ENCODE measurements around the gene TET2.

TET2 gene

DNA sequence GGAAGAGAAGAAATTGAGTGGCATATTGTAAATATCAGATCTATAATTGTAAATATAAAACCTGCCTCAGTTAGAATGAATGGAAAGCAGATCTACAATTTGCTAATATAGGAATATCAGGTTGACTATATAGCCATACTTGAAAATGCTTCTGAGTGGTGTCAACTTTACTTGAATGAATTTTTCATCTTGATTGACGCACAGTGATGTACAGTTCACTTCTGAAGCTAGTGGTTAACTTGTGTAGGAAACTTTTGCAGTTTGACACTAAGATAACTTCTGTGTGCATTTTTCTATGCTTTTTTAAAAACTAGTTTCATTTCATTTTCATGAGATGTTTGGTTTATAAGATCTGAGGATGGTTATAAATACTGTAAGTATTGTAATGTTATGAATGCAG is 132.6 kb downstream of the TET2 start:
- H3K4me1 ChIP-seq (ENCODE audit: control extremely low read depth in 1 of 4, control insufficient read depth in 4 of 4, insufficient read depth in 4 of 4, low read length in 3 of 4) = peaks cover 0 to 8% (median 0%) of the 10 kb centered on the region in 4 experiments
- 100% methylated on average over 1 of the region's 1 CpG for WGBS (ENCODE audit: insufficient coverage)
- H3K36me3 ChIP-seq (ENCODE audit: control insufficient read depth in 4 of 4, insufficient read depth in 4 of 4, low read length in 3 of 4) = peaks cover 17 to 27% (median 22%) of the 10 kb centered on the region in 4 experiments
- DNase-seq = no peak
- H3K27ac ChIP-seq (ENCODE audit: insufficient read depth in 1 of 2, low read depth in 1 of 2, low read length in 2 of 2, poor library complexity in 1 of 2, severe bottlenecking in 2 of 2) = no peak overlapping the region
- ChIA-PET CTCF (no interaction called here), POLR2A (no interaction called here)
- no peak overlapping the region for H3K4me3 ChIP-seq (ENCODE audit: control insufficient read depth in 1 of 7, extremely low read depth in 1 of 7, insufficient read depth in 4 of 7, low read depth in 2 of 7, low read length in 6 of 7)
- no peaks in the 10 kb centered on the region for H3K9me3 ChIP-seq (ENCODE audit: control extremely low read depth in 1 of 5, control insufficient read depth in 4 of 5, insufficient read depth in 2 of 5, low read depth in 1 of 5, low read length in 4 of 5)
- no peaks in the 10 kb centered on the region for H3K27me3 ChIP-seq (replicated peaks in 2 of 5; ENCODE audit: control insufficient read depth in 4 of 5, insufficient read depth in 5 of 5, low read length in 4 of 5)

DNA sequence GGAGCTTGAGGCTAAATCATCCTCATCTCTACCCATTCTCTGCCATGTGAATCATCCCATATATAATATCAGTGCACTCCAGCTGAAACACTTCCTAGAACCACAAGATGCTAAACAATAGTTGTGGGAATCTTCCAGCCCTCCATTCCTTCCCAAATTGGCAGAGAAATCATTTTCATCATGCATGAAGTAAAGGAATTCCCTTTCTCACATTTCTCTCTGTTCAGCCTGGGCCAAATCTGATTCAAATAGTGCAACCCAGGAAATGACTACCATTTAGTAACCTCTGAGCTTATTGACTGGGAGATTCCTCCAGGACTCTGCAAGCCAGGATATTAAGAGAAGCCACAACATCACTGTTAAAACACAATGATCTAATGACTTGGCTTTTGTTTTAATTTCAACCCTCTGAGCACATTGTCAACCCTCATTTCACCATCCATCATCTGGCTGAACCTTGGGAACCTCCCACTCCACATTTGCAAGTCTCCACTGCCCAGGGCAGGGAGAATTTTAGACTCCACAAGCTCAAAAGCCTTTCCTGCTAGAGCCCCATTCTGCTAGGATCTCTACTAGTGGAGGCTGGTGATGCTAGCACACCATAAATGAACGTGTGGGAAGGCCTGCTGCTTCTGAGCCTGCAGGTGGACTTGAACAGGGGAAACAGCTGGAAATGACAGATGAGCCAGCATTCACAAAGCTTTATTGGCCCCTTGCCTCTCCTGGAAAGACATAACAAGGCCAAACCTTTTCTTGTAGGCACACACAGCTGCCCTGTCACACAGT is 133.9 kb downstream of the TET2 start:
- POLR2A ChIA-PET = no interaction called here

DNA sequence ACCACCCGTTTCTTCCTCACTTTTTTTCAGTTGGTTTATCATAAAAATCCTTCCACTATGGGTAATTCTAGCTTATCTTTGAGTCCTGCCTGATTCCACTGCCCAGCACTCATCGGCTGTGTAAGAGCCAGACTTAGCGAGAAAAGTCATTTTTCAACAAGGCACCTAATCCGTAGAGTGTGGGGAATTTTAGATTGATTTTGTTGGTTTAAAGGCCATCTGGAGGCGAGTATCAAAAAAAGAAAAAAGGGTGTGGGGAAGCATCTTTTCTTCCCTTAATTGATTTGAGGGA is 134.4 kb downstream of the TET2 start:
- no peaks in the 10 kb centered on the region for H3K27me3 ChIP-seq (replicated peaks in 2 of 5; ENCODE audit: control insufficient read depth in 4 of 5, insufficient read depth in 5 of 5, low read length in 4 of 5)
- no peak overlapping the region for H3K27ac ChIP-seq (ENCODE audit: insufficient read depth in 1 of 2, low read depth in 1 of 2, low read length in 2 of 2, poor library complexity in 1 of 2, severe bottlenecking in 2 of 2)
- no peak overlapping the region for H3K4me3 ChIP-seq (ENCODE audit: control insufficient read depth in 1 of 7, extremely low read depth in 1 of 7, insufficient read depth in 4 of 7, low read depth in 2 of 7, low read length in 6 of 7)
- H3K9me3 ChIP-seq (ENCODE audit: control extremely low read depth in 1 of 5, control insufficient read depth in 4 of 5, insufficient read depth in 2 of 5, low read depth in 1 of 5, low read length in 4 of 5) = no peaks in the 10 kb centered on the region
- peaks cover 0 to 6% (median 0%) of the 10 kb centered on the region in 4 experiments for H3K4me1 ChIP-seq (ENCODE audit: control extremely low read depth in 1 of 4, control insufficient read depth in 4 of 4, insufficient read depth in 4 of 4, low read length in 3 of 4)
- ChIA-PET POLR2A (no interaction called here), CTCF (interaction anchor here (1.0 kb wide), 1 partner anchor 9 kb away, joined by 3 read pairs; no protein-coding TSS in a partner anchor)
- no peak for DNase-seq
- WGBS (ENCODE audit: insufficient coverage) = 88% methylated on average over 3 of the region's 5 CpGs
- H3K36me3 ChIP-seq (ENCODE audit: control insufficient read depth in 4 of 4, insufficient read depth in 4 of 4, low read length in 3 of 4) = peaks cover 3 to 10% (median 7%) of the 10 kb centered on the region in 4 experiments

More for the DNA sequence above, 133.9 kb downstream of the TET2 start:
- H3K36me3 ChIP-seq (ENCODE audit: control insufficient read depth in 4 of 4, insufficient read depth in 4 of 4, low read length in 3 of 4) = peaks cover 9 to 15% (median 12%) of the 10 kb centered on the region in 4 experiments
- peak in 1 of 3 donors; percentile 35 for DNase-seq
- CTCF ChIA-PET = interaction anchor here (1.0 kb wide), 1 partner anchor 9 kb away, joined by 3 read pairs; no protein-coding TSS in a partner anchor
- H3K4me1 ChIP-seq (ENCODE audit: control extremely low read depth in 1 of 4, control insufficient read depth in 4 of 4, insufficient read depth in 4 of 4, low read length in 3 of 4) = peaks cover 0 to 6% (median 0%) of the 10 kb centered on the region in 4 experiments
- H3K27me3 ChIP-seq (replicated peaks in 2 of 5; ENCODE audit: control insufficient read depth in 4 of 5, insufficient read depth in 5 of 5, low read length in 4 of 5) = no peaks in the 10 kb centered on the region
- no peak overlapping the region for H3K4me3 ChIP-seq (ENCODE audit: control insufficient read depth in 1 of 7, extremely low read depth in 1 of 7, insufficient read depth in 4 of 7, low read depth in 2 of 7, low read length in 6 of 7)
- WGBS (ENCODE audit: insufficient coverage) = 36% methylated on average over 1 of the region's 1 CpG
- H3K27ac ChIP-seq (ENCODE audit: insufficient read depth in 1 of 2, low read depth in 1 of 2, low read length in 2 of 2, poor library complexity in 1 of 2, severe bottlenecking in 2 of 2) = no peak overlapping the region
- no peaks in the 10 kb centered on the region for H3K9me3 ChIP-seq (ENCODE audit: control extremely low read depth in 1 of 5, control insufficient read depth in 4 of 5, insufficient read depth in 2 of 5, low read depth in 1 of 5, low read length in 4 of 5)

DNA sequence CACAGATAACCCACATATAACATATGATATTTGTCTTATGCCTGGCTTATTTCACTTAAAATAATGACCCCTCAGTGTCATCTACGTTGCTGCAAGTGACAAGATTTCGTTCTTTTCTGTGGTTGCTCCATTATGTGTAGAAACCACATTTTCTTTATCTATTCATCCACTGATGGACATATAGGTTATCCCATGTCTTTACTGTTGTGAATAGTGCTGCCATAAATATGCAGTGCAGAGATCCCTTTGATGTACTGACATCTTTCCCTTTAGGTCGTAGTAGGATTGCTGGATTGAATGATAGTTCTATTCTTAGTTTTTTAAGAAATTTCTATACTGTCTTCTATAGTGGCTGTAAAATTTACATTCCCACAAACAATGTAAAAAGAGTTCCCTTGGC is 135.8 kb downstream of the TET2 start:
- 100% methylated on average over 2 of the region's 3 CpGs for WGBS (ENCODE audit: insufficient coverage)
- Histone ChIP-seq H3K4me3 (ENCODE audit: control insufficient read depth in 1 of 7, extremely low read depth in 1 of 7, insufficient read depth in 4 of 7, low read depth in 2 of 7, low read length in 6 of 7) (no peak overlapping the region), H3K9me3 (ENCODE audit: control extremely low read depth in 1 of 5, control insufficient read depth in 4 of 5, insufficient read depth in 2 of 5, low read depth in 1 of 5, low read length in 4 of 5) (no peaks in the 10 kb centered on the region), H3K27me3 (replicated peaks in 2 of 5; ENCODE audit: control insufficient read depth in 4 of 5, insufficient read depth in 5 of 5, low read length in 4 of 5) (no peaks in the 10 kb centered on the region), H3K27ac (ENCODE audit: insufficient read depth in 1 of 2, low read depth in 1 of 2, low read length in 2 of 2, poor library complexity in 1 of 2, severe bottlenecking in 2 of 2) (no peak overlapping the region), H3K4me1 (ENCODE audit: control extremely low read depth in 1 of 4, control insufficient read depth in 4 of 4, insufficient read depth in 4 of 4, low read length in 3 of 4) (peaks cover 0 to 6% (median 0%) of the 10 kb centered on the region in 4 experiments), H3K36me3 (ENCODE audit: control insufficient read depth in 4 of 4, insufficient read depth in 4 of 4, low read length in 3 of 4) (no peaks in the 10 kb centered on the region)
- no peak for DNase-seq
- POLR2A ChIA-PET = no interaction called here
- CTCF ChIA-PET = no interaction called here

DNA sequence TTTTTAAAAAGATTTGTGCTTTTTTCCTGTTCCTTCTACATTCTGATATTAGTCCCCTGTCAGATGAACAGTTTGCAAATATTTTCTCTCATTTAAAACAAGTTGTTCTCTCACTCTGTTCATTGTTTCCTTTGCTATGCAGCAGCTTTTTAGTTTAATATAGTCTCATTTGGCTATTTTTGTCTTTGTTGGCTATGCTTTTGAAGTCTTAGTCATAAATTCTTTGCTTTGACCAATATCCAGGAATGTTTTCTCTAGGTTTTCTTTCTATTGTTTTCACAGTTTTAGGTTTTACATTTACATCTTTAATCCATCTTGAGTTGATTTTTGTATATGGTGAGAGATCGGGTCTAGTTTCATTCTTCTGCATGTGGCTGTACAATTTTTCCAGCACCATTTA is 136.8 kb downstream of the TET2 start:
- no peak overlapping the region for H3K4me3 ChIP-seq (ENCODE audit: control insufficient read depth in 1 of 7, extremely low read depth in 1 of 7, insufficient read depth in 4 of 7, low read depth in 2 of 7, low read length in 6 of 7)
- peaks cover 0 to 6% (median 0%) of the 10 kb centered on the region in 4 experiments for H3K4me1 ChIP-seq (ENCODE audit: control extremely low read depth in 1 of 4, control insufficient read depth in 4 of 4, insufficient read depth in 4 of 4, low read length in 3 of 4)
- H3K27me3 ChIP-seq (replicated peaks in 2 of 5; ENCODE audit: control insufficient read depth in 4 of 5, insufficient read depth in 5 of 5, low read length in 4 of 5) = no peaks in the 10 kb centered on the region
- peaks cover 0 to 4% (median 0%) of the 10 kb centered on the region in 5 experiments for H3K9me3 ChIP-seq (ENCODE audit: control extremely low read depth in 1 of 5, control insufficient read depth in 4 of 5, insufficient read depth in 2 of 5, low read depth in 1 of 5, low read length in 4 of 5)
- WGBS (ENCODE audit: insufficient coverage) = no CpG with 5 or more reads among the region's 1 CpG
- POLR2A ChIA-PET = no interaction called here
- H3K36me3 ChIP-seq (ENCODE audit: control insufficient read depth in 4 of 4, insufficient read depth in 4 of 4, low read length in 3 of 4) = no peaks in the 10 kb centered on the region
- CTCF ChIA-PET = no interaction called here
- no peak overlapping the region for H3K27ac ChIP-seq (ENCODE audit: insufficient read depth in 1 of 2, low read depth in 1 of 2, low read length in 2 of 2, poor library complexity in 1 of 2, severe bottlenecking in 2 of 2)
- DNase-seq = no peak

DNA sequence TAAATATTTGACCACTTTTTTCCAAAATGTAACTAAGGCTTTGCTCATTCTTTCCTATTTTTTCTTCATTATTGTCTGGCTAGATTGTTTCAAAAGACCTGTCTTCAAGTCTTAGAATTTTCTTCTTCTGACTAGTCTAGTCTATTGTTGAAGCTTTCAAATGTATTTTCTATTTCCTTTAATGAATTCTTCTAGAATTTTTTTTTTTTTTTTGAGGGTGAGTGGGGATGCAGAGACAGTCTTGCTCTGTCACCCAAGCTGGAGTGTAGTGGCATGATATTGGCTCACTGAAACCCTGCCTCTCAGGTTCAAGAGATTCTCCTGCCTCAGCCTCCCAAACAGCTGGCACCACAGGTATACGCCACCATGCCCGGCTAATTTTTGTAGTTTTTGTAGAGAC is 141.4 kb downstream of the TET2 start:
- Histone ChIP-seq H3K27me3 (replicated peaks in 2 of 5; ENCODE audit: control insufficient read depth in 4 of 5, insufficient read depth in 5 of 5, low read length in 4 of 5) (no peaks in the 10 kb centered on the region), H3K27ac (ENCODE audit: insufficient read depth in 1 of 2, low read depth in 1 of 2, low read length in 2 of 2, poor library complexity in 1 of 2, severe bottlenecking in 2 of 2) (no peak overlapping the region), H3K9me3 (ENCODE audit: control extremely low read depth in 1 of 5, control insufficient read depth in 4 of 5, insufficient read depth in 2 of 5, low read depth in 1 of 5, low read length in 4 of 5) (peaks cover 3 to 11% (median 4%) of the 10 kb centered on the region in 5 experiments), H3K4me1 (ENCODE audit: control extremely low read depth in 1 of 4, control insufficient read depth in 4 of 4, insufficient read depth in 4 of 4, low read length in 3 of 4) (no peaks in the 10 kb centered on the region), H3K36me3 (ENCODE audit: control insufficient read depth in 4 of 4, insufficient read depth in 4 of 4, low read length in 3 of 4) (no peaks in the 10 kb centered on the region), H3K4me3 (ENCODE audit: control insufficient read depth in 1 of 7, extremely low read depth in 1 of 7, insufficient read depth in 4 of 7, low read depth in 2 of 7, low read length in 6 of 7) (no peak overlapping the region)
- ChIA-PET CTCF (no interaction called here), POLR2A (no interaction called here)
- WGBS (ENCODE audit: insufficient coverage) = 94% methylated on average over 2 of the region's 2 CpGs
- no peak for DNase-seq

DNA sequence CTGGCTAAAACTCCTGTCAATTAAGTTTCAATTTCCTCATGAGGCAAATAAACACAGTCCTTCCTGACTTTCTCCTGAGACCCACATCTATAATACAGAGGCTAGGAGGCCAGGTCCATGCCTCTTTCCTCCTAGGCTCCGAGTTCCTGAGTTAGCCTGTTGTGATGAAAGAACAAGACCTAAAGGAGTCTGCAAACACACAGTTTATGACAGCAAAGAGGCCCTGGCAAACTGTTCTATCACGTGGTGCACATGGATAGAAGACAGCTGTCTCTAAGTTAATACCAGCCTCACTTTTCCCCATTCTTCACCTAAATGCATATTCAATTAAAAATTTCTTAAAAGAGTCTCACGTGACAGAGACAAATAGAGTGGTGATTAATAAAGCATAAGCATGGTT is 145.2 kb downstream of the TET2 start:
- no CpG with 5 or more reads among the region's 3 CpGs for WGBS (ENCODE audit: insufficient coverage)
- Histone ChIP-seq H3K4me3 (ENCODE audit: control insufficient read depth in 1 of 7, extremely low read depth in 1 of 7, insufficient read depth in 4 of 7, low read depth in 2 of 7, low read length in 6 of 7) (no peak overlapping the region), H3K9me3 (ENCODE audit: control extremely low read depth in 1 of 5, control insufficient read depth in 4 of 5, insufficient read depth in 2 of 5, low read depth in 1 of 5, low read length in 4 of 5) (peaks cover 3 to 11% (median 4%) of the 10 kb centered on the region in 5 experiments), H3K27ac (ENCODE audit: insufficient read depth in 1 of 2, low read depth in 1 of 2, low read length in 2 of 2, poor library complexity in 1 of 2, severe bottlenecking in 2 of 2) (no peak overlapping the region), H3K27me3 (replicated peaks in 2 of 5; ENCODE audit: control insufficient read depth in 4 of 5, insufficient read depth in 5 of 5, low read length in 4 of 5) (no peaks in the 10 kb centered on the region), H3K36me3 (ENCODE audit: control insufficient read depth in 4 of 4, insufficient read depth in 4 of 4, low read length in 3 of 4) (no peaks in the 10 kb centered on the region), H3K4me1 (ENCODE audit: control extremely low read depth in 1 of 4, control insufficient read depth in 4 of 4, insufficient read depth in 4 of 4, low read length in 3 of 4) (no peaks in the 10 kb centered on the region)
- ChIA-PET POLR2A (no interaction called here), CTCF (interaction anchor here (0.6 kb wide), 1 partner anchor 1728 kb away, joined by 3 read pairs; no protein-coding TSS in a partner anchor)
- no peak for DNase-seq

All from common myeloid progenitor, CD34-positive (primary cell).